Measurements from ENCODE around the gene MAMDC4.

MAMDC4 gene

GRCh38 chr9:136896027-136896426, 43.9 kb downstream of the MAMDC4 start:
- DNase-seq, result no peak

GRCh38 chr9:136898483-136899100, 46.4 kb downstream of the MAMDC4 start:
- no peak for DNase-seq

GRCh38 chr9:136899196-136899595, 47.0 kb downstream of the MAMDC4 start:
- no peak for DNase-seq

GRCh38 chr9:136900556-136900955, 48.4 kb downstream of the MAMDC4 start:
- DNase-seq, result no peak

- DNase-seq, result no peak
Observed at GRCh38 chr9:136900988-136901515, 48.9 kb downstream of the MAMDC4 start.

GRCh38 chr9:136901516-136902258, 49.5 kb downstream of the MAMDC4 start:
- DNase-seq, result no peak

GRCh38 chr9:136902259-136902821, 50.2 kb downstream of the MAMDC4 start:
- DNase-seq, result no peak

- no peak for DNase-seq
Observed at GRCh38 chr9:136903041-136903554, 51.0 kb downstream of the MAMDC4 start.

- no peak for DNase-seq
Observed at GRCh38 chr9:136906266-136906665, 54.1 kb downstream of the MAMDC4 start.

- DNase-seq, result no peak
Observed at GRCh38 chr9:136907011-136907914, 55.1 kb downstream of the MAMDC4 start.
